Transverse colon (tissue), 4 donors: ENCODE measurements around the gene PDHA1.

Experiments used
- CTCF ChIP-seq, 5 experiments: fragments of 200-600 bp in 3 of 5; fragments of 450-650 bp in 2 of 5; sonication (generic) in 3 of 5; IDR thresholded peaks; 1 replicate in 2 of 5; 2 replicates in 3 of 5; pipeline ENCODE4 v1.5.1; 2016 to 2017; ENCODE audit warnings: antibody characterized with exemption in 5 of 5, inconsistent platforms in 3 of 5, mild to moderate bottlenecking in 2 of 5, moderate library complexity in 1 of 5
- POLR2A ChIP-seq: fragments of 450-650 bp; IDR thresholded peaks from one replicate; pipeline ENCODE4 v1.6.1; 2016; ENCODE audit warnings: antibody characterized with exemption, mild to moderate bottlenecking, moderate library complexity
- POLR2AphosphoS5 ChIP-seq, 3 donors: sonication (generic); formaldehyde crosslinking; IDR thresholded peaks; one replicate each; pipeline ENCODE4 v1.6.1; 2016; ENCODE audit warnings: antibody characterized with exemption in 3 of 3

DNA sequence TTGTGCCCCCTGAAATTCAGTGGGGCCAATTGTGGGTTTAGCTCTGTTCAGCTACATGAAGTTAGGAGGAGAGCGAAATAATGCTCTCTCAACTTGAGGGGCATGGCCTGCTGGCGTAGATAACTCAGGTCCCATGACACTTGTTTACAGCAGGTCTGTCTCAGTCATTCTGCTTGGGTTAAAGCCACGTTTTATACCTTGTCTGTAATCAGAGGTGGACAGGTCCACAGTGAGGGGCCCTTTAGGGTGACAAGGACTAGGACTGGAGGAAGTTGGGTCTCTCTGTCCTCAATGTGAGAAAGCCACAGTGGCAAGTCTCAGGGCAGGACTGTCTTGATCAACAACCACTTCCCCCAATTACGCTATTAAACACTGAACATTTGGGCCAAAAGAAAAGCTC, 49.0 kb downstream of the PDHA1 start:
- TF ChIP-seq CTCF (IDR thresholded peaks at IDR 0.05), result no peak
- TF ChIP-seq POLR2A, result no peak
- TF ChIP-seq POLR2AphosphoS5 (IDR thresholded peaks at IDR 0.05), result no peak
